ENCODE data around the gene GATD1.

GRCh38 chr11:723120-723883 lies 54.0 kb downstream of the GATD1 start:
- TF ChIP-seq MAX (IDR thresholded peaks at IDR 0.05): no peak
- TF ChIP-seq ZBTB7A (IDR thresholded peaks at IDR 0.05; ENCODE audit: low read depth): no peak
- TF ChIP-seq REST (IDR thresholded peaks at IDR 0.05; ENCODE audit: low read depth): no peak
- TF ChIP-seq EP300 (IDR thresholded peaks at IDR 0.05; ENCODE audit: borderline replicate concordance): no peak
- TF ChIP-seq CEBPB (IDR thresholded peaks at IDR 0.05): no peak
- TF ChIP-seq TAF1 (IDR thresholded peaks at IDR 0.05; ENCODE audit: low read depth): no peak
- peak; percentile 54 for TF ChIP-seq RAD21 (IDR thresholded peaks at IDR 0.05; ENCODE audit: low read depth)
